Cardiac fibroblast (primary cell): ENCODE data around the gene IRF1.

Experiments used
- DNase-seq, 2 donors: peaks; one replicate each; pipeline versions ENCODE4 v3.0.0 to v3.0.0-alpha.2; 2010; ENCODE audit warnings: low read depth in 2 of 2
- H3K4me3 ChIP-seq, 2 donors: replicated peaks in 1 of 2; 1 replicate in 1 of 2; 2 replicates in 1 of 2; pipeline ENCODE4 v1.5.1; 2011; ENCODE audit warnings: low read depth in 2 of 2, low read length in 2 of 2, mild to moderate bottlenecking in 2 of 2, moderate library complexity in 1 of 2
- CTCF ChIP-seq: IDR thresholded peaks from one replicate; pipeline ENCODE4 v1.5.1; 2011; ENCODE audit warnings: low read depth, mild to moderate bottlenecking, low read length, inconsistent platforms

Gene IRF1

GRCh38 chr5:132505641-132506040, 15.1 kb upstream of the IRF1 start:
- no peak overlapping the region for H3K4me3 ChIP-seq
- no peak for TF ChIP-seq CTCF
- no peak for DNase-seq

- DNase-seq = no peak
- no peak overlapping the region for H3K4me3 ChIP-seq
- TF ChIP-seq CTCF = no peak
Measured at GRCh38 chr5:132504746-132505145, 14.2 kb upstream of the IRF1 start.

- no peak overlapping the region for H3K4me3 ChIP-seq
- no peak for DNase-seq
- TF ChIP-seq CTCF = no peak
Measured at GRCh38 chr5:132503244-132503643, 12.7 kb upstream of the IRF1 start.

- peak in 1 of 2 donors; percentile 48 for DNase-seq
- TF ChIP-seq CTCF = no peak
- H3K4me3 ChIP-seq = no peak overlapping the region
Measured at GRCh38 chr5:132501961-132502931, 11.7 kb upstream of the IRF1 start.

- no peak overlapping the region for H3K4me3 ChIP-seq
- TF ChIP-seq CTCF = no peak
- DNase-seq = no peak
Measured at GRCh38 chr5:132501629-132501956, 11.0 kb upstream of the IRF1 start.

GRCh38 chr5:132500931-132501628, 10.5 kb upstream of the IRF1 start:
- H3K4me3 ChIP-seq = no peak overlapping the region
- peak; percentile 70 to 76 for DNase-seq
- TF ChIP-seq CTCF = peak; percentile 87
